Stimulated activated CD4-positive, alpha-beta T cell treated with anti-CD3 and anti-CD28 coated beads, TNF-alpha, amount 100 ng/mL, for 24 hours (primary cell): Measurements from ENCODE around the gene PCDHB11.
A peak's percentile ranks its signal among the peaks of the same experiment; 100 is the strongest.
"Not testable (repeated sequence)": the region's sequence is repeated elsewhere in the genome, so short reads cannot be mapped to it uniquely, and the experiment has no call there.

Source experiments
- DNase-seq, 3 experiments: peaks; one replicate each; pipeline ENCODE4 v3.0.0-alpha.2; 2020; ENCODE audit warnings: low read depth in 3 of 3

PCDHB11 gene

DNA sequence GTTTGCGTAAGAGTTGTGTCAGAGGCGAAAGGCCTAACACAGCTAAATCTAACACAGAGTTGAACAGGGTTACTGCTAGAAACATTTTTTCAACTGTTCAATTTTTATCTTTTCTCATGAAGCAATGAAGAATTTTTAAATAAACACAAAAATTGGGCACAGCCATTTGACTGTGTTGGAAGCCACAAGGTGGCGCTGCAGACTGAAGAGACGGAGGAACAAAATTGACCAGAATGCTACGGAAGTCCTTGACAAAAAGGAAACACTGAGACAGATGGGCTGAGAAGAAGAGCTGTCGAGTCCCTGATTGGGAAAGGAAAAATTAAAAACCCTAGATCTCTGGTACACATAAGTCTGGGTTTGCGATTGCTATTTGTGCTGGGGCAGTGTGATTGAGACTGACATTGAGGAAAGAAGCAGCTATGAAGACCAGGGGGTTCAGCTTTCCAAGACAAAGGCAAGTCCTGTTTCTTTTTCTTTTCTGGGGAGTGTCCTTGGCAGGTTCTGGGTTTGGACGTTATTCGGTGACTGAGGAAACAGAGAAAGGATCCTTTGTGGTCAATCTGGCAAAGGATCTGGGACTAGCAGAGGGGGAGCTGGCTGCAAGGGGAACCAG is 12.4 kb upstream of the PCDHB11 start, which contains the start of gene PCDHB9:
PCDHB9 (plus strand) TSS at position 265 of the 616 bp plus-strand sequence; CDS start at position 423, 158 bp downstream.
- DNase-seq, result peak in 1 of 3 experiments; percentile 14

DNA sequence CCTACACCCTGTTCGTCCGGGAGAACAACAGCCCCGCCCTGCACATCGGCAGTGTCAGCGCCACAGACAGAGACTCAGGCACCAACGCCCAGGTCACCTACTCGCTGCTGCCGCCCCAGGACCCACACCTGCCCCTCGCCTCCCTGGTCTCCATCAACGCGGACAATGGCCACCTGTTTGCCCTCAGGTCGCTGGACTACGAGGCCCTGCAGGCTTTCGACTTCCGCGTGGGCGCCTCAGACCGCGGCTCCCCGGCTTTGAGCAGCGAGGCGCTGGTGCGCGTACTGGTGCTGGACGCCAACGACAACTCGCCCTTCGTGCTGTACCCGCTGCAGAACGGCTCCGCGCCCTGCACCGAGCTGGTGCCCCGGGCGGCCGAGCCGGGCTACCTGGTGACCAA is 10.7 kb upstream of the PCDHB11 start:
- not testable (repeated sequence) for DNase-seq

DNA sequence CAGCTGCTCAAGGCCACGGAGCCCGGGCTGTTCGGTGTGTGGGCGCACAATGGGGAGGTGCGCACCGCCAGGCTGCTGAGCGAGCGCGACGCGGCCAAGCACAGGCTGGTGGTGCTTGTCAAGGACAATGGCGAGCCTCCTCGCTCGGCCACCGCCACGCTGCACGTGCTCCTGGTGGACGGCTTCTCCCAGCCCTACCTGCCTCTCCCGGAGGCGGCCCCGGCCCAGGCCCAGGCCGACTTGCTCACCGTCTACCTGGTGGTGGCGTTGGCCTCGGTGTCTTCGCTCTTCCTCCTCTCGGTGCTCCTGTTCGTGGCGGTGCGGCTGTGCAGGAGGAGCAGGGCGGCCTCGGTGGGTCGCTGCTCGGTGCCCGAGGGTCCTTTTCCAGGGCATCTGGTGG is 10.3 kb upstream of the PCDHB11 start:
- not testable (repeated sequence) for DNase-seq

DNA sequence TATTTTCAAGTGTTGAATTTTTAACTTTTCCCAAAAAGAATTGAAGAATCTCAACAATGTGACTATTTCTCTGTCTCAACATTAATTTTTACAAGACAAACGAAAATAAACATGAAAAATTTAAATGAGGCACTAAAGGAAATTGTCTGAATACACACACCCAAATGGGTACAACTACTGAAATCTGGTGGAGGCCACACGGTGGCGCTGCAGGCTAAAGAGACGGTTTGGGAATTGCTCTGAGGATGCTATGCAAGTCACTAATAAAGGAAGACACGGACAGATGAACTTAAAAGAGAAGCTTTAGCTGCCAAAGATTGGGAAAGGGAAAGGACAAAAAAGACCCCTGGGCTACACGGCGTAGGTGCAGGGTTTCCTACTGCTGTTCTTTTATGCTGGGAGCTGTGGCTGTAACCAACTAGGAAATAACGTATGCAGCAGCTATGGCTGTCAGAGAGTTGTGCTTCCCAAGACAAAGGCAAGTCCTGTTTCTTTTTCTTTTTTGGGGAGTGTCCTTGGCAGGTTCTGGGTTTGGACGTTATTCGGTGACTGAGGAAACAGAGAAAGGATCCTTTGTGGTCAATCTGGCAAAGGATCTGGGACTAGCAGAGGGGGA is 7.2 kb upstream of the PCDHB11 start, which contains the start of gene PCDHB10:
PCDHB10 (plus strand) TSS at position 244 of the 616 bp plus-strand sequence; CDS start at position 444, 200 bp downstream.
- DNase-seq, result peak in 1 of 3 experiments; percentile 21

DNA sequence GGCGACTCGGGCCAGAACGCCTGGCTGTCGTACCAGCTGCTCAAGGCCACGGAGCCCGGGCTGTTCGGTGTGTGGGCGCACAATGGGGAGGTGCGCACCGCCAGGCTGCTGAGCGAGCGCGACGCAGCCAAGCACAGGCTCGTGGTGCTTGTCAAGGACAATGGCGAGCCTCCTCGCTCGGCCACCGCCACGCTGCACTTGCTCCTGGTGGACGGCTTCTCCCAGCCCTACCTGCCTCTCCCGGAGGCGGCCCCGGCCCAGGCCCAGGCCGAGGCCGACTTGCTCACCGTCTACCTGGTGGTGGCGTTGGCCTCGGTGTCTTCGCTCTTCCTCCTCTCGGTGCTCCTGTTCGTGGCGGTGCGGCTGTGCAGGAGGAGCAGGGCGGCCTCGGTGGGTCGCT is 5.1 kb upstream of the PCDHB11 start:
- not testable (repeated sequence) for DNase-seq

DNA sequence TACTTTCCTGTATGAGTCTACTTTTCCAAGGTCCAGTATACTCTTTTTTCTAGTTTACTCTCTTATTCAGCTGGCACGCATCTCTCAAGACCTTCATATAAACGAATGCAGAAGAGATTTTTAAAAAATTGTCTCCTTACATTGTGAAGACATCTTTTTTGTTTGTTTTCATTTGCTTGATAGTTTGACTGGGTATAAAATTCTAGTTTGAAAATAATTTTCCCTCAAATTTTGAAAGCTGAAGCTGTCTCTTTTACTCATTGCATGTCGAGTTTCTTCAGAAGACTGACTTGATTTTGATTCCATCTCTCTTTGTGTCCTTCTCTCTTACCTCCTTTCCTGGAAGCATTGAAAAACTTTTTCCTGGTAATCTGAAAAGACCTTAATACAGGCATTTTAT is 3.1 kb upstream of the PCDHB11 start:
- DNase-seq, result no peak

DNA sequence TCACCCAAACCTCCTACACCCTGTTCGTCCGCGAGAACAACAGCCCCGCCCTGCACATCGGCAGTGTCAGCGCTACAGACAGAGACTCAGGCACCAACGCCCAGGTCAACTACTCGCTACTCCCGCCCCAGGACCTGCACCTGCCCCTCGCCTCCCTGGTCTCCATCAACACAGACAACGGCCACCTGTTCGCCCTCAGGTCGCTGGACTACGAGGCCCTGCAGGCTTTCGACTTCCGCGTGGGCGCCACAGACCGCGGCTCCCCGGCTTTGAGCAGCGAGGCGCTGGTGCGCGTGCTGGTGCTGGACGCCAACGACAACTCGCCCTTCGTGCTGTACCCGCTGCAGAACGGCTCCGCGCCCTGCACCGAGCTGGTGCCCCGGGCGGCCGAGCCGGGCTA is 1.7 kb downstream of the PCDHB11 start:
- DNase-seq, result not testable (repeated sequence)

DNA sequence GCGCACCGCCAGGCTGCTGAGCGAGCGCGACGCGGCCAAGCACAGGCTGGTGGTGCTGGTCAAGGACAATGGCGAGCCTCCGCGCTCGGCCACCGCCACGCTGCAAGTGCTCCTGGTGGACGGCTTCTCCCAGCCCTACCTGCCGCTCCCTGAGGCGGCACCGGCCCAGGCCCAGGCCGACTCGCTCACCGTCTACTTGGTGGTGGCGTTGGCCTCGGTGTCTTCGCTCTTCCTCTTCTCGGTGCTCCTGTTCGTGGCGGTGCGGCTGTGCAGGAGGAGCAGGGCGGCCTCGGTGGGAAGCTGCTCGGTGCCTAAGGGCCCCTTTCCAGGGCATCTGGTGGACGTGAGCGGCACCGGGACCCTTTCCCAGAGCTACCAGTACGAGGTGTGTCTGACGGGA is 2.2 kb downstream of the PCDHB11 start:
- DNase-seq, result not testable (repeated sequence)

DNA sequence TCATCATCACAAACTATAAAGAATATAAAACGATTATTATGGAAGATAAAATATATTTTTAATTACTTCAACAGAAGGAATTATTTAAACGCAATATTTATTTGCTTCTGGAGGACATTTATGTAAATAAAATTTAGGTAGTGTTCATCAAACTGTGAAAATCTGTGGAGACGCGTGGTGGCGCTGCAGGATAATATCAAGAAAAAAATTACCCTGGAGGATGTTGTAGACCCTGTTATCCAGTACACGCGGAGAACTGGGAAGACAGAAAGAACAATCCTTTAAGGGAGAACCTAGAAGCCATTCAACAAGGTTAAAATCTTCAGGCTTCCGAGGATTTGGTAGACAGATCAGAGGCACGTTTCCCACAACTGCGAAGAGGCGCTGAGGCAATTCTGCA is 9.1 kb downstream of the PCDHB11 start, which contains the start of gene PCDHB12:
PCDHB12 (plus strand) TSS at position 242 of the 400 bp plus-strand sequence. CDS start 189 bp downstream, outside the sequence.
- no peak for DNase-seq

DNA sequence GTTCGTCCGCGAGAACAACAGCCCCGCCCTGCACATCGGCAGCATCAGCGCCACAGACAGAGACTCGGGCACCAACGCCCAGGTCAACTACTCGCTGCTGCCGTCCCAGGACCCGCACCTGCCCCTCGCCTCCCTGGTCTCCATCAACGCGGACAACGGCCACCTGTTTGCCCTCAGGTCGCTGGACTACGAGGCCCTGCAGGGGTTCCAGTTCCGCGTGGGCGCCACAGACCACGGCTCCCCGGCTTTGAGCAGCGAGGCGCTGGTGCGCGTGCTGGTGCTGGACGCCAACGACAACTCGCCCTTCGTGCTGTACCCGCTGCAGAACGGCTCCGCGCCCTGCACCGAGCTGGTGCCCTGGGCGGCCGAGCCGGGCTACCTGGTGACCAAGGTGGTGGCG is 10.9 kb downstream of the PCDHB11 start:
- not testable (repeated sequence) for DNase-seq

DNA sequence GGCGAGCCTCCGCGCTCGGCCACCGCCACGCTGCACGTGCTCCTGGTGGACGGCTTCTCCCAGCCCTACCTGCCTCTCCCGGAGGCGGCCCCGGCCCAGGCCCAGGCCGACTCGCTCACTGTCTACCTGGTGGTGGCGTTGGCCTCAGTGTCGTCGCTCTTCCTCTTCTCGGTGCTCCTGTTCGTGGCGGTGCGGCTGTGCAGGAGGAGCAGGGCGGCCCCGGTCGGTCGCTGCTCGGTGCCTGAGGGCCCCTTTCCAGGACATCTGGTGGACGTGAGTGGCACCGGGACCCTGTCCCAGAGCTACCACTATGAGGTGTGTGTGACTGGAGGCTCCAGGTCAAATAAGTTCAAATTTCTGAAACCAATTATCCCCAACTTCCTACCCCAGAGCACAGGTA is 11.4 kb downstream of the PCDHB11 start:
- not testable (repeated sequence) for DNase-seq

DNA sequence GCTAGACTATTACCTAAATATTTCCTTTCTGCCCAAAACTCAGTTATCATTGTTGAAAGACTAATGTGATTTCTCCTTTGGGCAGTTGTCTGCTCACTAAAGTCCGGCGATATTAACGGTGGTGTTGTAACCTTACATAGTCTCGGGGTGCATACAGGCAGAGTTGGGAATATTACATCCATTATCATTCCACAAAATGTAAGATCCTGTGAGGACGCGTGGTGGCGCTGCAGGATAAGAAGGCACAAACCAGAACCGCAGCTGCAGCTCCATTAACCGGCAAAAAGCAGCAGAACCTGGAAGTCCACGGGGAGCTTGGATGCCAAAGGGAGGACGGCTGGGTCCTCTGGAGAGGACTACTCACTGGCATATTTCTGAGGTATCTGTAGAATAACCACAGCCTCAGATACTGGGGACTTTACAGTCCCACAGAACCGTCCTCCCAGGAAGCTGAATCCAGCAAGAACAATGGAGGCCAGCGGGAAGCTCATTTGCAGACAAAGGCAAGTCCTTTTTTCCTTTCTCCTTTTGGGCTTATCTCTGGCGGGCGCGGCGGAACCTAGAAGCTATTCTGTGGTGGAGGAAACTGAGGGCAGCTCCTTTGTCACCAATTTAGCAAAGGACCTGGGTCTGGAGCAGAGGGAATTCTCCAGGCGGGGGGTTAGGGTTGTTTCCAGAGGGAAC is 14.4 kb downstream of the PCDHB11 start, which contains the start of gene PCDHB13:
PCDHB13 (plus strand) TSS at position 264 of the 684 bp plus-strand sequence; CDS start at position 469, 205 bp downstream.
- peak in 1 of 3 experiments; percentile 16 for DNase-seq

DNA sequence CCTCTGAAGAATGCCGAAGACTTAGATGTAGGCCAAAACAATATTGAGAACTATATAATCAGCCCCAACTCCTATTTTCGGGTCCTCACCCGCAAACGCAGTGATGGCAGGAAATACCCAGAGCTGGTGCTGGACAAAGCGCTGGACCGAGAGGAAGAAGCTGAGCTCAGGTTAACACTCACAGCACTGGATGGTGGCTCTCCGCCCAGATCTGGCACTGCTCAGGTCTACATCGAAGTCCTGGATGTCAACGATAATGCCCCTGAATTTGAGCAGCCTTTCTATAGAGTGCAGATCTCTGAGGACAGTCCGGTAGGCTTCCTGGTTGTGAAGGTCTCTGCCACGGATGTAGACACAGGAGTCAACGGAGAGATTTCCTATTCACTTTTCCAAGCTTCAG is 15.2 kb downstream of the PCDHB11 start:
- DNase-seq, result not testable (repeated sequence)

DNA sequence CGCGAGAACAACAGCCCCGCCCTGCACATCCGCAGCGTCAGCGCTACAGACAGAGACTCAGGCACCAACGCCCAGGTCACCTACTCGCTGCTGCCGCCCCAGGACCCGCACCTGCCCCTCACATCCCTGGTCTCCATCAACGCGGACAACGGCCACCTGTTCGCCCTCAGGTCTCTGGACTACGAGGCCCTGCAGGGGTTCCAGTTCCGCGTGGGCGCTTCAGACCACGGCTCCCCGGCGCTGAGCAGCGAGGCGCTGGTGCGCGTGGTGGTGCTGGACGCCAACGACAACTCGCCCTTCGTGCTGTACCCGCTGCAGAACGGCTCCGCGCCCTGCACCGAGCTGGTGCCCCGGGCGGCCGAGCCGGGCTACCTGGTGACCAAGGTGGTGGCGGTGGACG is 16.1 kb downstream of the PCDHB11 start:
- not testable (repeated sequence) for DNase-seq

DNA sequence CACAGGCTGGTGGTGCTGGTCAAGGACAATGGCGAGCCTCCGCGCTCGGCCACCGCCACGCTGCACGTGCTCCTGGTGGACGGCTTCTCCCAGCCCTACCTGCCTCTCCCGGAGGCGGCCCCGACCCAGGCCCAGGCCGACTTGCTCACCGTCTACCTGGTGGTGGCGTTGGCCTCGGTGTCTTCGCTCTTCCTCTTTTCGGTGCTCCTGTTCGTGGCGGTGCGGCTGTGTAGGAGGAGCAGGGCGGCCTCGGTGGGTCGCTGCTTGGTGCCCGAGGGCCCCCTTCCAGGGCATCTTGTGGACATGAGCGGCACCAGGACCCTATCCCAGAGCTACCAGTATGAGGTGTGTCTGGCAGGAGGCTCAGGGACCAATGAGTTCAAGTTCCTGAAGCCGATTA is 16.6 kb downstream of the PCDHB11 start:
- not testable (repeated sequence) for DNase-seq

DNA sequence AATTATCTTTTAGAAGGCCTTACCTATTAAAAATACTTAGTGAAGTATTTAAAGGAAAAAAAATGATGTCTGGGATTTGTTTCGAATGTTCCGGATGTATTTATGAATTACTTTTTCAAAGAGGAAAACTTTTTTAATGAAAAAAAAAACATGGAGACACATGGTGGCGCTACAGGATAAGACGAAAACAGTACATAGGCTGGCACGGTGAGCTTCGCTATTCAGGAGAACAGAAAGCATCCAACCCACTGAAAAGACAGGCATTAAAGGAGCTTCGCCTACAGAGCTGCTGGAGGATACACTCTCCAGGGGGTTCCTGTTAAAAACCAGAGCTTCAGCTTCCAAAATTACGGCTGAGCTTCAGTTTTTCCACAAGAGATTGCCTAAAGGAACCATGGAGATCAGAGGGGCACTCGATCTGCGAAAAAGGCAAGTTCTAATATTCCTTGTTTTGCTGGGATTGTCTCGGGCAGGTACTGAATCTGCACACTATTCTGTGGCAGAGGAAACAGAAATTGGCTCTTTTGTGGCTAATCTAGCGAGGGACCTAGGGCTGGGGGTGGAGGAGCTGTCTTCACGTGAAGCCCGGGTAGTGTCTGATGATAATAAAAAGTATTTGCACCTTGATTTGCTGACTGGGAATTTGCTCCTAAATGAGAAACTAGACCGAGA is 23.8 kb downstream of the PCDHB11 start, which contains the start of gene PCDHB14:
PCDHB14 (plus strand) TSS at position 232 of the 672 bp plus-strand sequence; CDS start at position 395, 163 bp downstream.
- DNase-seq, result no peak

DNA sequence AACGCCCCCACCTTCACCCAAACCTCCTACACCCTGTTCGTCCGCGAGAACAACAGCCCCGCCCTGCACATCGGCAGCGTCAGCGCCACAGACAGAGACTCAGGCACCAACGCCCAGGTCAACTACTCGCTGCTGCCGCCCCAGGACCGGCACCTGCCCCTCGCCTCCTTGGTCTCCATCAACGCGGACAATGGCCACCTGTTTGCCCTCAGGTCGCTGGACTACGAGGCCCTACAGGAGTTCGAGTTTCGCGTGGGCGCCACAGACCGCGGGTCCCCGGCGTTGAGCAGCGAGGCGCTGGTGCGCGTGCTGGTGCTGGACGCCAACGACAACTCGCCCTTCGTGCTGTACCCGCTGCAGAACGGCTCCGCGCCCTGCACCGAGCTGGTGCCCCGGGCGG is 25.4 kb downstream of the PCDHB11 start:
- not testable (repeated sequence) for DNase-seq

DNA sequence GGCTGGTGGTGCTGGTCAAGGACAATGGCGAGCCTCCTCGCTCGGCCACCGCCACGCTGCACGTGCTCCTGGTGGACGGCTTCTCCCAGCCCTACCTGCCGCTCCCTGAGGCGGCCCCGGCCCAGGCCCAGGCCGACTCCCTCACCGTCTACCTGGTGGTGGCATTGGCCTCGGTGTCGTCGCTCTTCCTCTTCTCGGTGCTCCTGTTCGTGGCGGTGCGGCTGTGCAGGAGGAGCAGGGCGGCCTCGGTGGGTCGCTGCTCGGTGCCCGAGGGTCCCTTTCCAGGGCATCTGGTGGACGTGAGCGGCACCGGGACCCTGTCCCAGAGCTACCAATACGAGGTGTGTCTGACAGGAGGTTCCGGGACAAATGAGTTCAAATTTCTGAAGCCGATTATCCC is 26.0 kb downstream of the PCDHB11 start:
- DNase-seq, result not testable (repeated sequence)

DNA sequence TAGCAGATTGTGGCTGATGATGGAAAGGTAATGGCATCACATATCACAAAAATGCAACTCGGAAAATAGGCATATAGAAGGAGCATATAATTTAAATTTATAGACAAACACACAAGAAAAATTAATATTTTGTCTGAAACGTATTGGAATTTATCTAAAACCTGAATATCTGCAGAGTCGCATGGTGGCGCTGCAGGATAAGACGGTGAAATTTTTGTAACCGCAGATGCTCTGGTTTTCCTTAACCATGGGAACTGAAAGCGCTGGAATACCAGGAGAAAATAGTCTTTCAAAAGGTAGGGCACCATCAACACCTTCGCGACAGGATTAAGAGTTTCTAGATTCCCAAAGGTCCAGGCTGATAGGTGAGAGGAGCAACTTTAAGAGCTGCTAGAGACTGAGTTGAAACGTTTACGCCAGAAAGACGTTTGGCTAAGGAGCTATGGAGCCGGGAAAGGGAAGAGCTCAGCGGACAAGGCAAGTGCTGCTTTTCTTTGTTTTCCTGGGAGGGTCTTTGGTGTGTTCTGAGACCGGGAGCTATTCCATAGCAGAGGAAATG is 34.8 kb downstream of the PCDHB11 start:
- DNase-seq, result no peak

DNA sequence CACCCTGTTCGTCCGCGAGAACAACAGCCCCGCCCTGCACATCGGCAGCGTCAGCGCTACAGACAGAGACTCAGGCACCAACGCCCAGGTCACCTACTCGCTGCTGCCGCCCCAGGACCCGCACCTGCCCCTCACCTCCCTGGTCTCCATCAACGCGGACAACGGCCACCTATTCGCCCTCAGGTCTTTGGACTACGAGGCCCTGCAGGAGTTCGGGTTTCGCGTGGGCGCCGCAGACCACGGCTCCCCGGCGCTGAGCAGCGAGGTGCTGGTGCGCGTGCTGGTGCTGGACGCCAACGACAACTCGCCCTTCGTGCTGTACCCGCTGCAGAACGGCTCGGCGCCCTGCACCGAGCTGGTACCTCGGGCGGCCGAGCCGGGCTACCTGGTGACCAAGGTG is 36.5 kb downstream of the PCDHB11 start:
- DNase-seq, result not testable (repeated sequence)
